ENCODE measurements around the gene DPP10. TPM values are rescaled to one million over a fixed set of nuclear protein-coding genes. Genes with fewer than 3 reads are reported as not detected.

DPP10 gene
- total RNA-seq, 1 experiment from 2014 or later: not detected

DNA sequence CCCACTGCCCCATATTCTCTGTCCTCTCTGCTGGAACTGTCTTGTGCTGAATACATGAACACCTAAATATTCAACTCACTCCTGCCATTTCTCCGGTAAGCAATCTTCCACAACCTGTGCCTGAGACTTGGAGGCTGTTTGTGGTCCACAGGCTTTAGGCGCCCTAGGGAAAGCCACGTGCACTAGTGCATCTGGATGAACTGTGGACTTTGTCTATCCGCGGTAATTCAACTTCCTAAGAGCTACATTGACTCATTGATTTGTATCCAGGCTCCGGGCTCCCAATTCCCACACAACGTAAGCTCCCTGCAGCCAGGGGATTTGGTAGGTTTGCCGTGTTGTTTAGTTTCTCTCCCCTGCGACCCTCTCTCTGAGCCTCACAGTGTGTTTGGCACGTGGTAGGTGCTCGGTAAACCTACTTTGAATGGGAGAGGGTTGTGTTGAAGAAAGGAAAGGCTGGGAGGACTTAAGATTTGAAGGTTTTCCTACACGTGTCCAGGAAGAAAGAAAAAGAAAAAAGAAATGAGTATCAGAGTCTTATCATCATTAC lies 718.2 kb downstream of the DPP10 start:
- DNase-seq (ENCODE audit: low read depth): no peak

DNA sequence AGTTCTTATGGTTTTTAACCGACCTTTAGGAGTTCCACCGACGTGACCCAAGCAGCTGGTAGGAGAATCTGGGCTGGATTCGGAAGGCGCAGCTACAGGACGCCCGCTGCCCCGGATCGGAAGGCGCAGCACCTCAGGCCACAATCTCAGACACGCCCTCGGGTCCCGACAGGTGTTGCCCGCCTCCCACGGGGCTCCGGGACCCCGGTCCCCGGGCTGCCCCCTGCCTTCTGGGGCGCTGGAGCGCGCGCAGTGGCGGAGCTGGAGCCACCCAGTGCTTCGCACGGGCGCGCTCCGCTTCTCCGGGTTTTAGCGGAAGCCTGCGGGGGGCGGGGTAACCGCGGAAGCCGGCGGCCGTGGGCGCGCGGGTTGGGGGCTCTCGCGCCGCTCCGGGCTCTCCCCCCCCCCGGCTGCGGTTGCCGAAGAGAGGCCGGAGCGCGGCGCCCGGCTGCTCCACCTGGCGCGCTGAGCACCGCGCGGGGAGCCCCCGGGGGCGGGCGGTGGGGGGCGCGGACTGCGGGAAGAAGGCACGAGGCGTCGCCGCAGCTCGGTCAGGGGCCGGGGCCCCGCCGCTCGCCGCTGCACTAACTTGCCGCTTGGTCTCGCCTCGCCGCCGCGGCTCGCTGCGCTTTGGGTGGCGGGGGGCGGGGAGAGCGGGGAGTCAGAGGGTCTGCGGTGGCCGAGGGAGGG lies 718.8 kb downstream of the DPP10 start:
- DNase-seq (ENCODE audit: low read depth): no peak

DNA sequence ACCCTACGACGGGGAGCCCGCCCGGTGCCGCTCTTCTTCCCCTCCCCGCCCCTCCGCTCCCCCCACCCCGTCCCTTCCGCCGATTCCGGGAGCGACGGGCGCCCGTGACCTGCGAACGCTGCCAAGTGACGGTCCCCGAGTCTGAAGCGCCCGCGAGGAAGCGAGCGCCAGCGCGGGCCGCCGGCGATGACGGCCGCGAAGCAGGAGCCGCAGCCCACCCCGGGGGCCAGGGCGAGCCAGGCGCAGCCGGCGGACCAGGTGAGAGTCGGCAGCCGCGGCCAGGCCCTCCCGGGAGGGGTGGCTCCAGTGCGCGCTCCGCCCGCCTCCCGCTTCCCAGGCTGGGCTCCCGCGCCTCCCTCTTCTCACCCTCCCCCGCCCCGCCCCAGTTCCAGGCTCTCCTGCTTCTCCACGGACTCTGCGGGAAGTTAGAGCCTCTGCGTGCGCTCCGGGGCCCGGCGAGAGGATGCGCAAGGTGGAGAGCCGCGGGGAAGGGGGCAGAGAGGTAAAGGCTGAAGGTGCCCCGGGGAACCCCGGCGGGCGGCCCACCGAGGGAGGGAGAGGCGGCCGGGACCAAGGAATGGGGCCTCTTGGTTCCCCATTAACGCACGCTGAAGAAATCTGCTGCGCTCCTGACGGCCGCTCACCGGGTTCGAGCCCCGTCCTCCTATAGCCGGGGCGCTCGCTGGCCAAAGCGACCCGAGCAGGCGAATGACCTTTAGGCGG lies 719.5 kb downstream of the DPP10 start:
- no peak for DNase-seq (ENCODE audit: low read depth)

DNA sequence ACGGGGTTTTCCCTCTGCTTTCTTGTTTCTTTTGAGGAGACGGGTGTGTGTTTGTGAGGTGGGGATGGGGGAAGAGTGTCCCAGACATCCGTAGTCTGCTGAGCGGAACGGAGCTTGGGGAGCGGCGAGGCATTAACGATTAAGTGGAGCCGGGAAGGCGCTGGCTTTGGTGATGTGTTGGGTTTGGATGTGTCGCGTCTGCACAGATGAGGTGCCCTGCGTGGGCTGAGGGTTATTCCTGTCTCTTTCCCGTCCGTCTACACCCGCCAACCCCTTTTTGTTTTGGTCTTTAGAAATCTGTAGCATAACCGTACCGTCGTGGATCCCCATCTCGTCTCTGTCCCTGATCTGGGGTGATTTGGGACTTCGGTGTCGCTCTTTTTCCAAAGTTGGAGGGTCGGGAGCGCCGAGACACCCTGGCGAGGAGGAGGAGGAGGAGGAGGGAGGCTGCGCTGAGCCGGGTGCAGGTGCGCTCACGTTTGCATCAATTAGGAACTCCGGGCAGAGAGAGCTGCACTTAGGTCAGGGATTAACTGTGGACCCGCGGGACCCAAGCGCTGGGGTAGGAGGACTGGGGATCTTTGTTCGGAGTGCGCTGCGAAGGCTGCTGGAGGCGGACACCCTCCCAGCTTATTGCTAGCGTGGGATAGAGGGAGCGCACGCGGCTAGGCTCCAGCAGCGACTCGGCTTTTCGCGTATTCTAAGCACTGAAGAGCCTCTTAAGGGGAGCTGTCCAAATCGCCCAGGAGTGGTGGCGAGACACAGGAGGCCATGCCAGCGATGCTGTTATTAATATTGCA lies 720.3 kb downstream of the DPP10 start:
- no peak for DNase-seq (ENCODE audit: low read depth)

DNA sequence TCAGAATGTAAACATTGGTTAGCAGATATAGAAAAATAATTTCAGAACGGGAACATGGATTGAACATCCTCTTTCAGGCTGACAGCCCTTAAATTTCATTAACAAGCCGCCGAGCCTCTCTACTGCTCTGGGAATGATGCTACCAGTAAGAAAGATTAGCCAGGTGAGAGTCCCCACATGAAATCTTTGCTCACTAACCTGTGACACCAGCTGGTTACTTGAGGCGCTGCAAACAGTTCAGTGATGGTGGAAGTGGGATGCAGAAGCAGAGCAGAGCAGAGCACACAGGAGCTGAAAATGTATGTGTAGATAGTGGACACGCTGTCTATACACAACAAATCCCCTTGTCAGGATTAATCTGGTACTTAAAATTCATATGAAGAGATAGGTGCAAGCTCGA lies 721.1 kb downstream of the DPP10 start:
- no peak for DNase-seq (ENCODE audit: low read depth)

DNA sequence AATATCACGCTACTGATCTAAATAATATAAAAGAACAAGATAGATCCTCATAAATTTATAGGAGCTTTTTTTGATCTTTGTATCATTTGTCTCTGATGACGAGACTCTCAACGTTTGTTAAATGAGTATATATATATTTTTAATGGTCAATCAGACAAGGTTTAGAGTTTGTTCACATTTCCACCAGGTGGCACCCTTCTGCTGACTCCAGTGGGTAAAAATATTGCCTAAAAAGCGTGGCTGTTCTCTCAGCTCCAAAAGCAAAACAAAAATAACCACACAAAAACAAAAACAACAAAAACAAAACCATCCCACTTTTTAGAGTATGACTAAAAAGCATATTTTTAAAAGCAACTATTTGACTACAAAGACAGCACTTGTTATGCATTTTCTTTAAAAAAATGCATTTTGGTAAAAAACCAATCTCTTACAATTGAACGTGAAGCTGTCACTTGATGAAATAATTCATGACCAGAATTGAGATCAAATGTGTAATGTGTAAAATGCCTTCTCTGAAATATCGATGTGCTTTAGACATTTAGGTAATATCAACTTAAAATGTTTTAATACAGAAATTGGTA lies 723.2 kb downstream of the DPP10 start:
- peak; percentile 17 for DNase-seq (ENCODE audit: low read depth)

DNA sequence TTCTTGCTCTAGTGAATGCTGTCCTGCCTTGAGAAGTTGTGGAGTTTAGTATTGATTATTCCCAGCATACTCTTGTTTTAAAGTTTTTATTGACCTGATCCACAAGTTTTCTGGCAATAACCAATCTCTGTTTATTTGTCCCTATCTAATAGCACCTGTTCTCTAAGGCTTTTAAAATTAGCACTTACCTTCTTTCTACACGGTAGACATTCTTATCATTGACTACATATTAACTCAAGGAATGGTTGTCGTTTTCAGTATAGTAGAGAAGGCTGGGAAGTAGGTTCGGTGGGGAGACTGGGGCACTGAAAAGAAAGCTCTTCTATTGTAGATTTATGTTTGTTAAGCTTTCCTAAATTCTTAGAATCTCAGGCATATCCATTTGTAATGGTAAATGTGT lies 726.0 kb downstream of the DPP10 start:
- DNase-seq (ENCODE audit: low read depth): no peak

DNA sequence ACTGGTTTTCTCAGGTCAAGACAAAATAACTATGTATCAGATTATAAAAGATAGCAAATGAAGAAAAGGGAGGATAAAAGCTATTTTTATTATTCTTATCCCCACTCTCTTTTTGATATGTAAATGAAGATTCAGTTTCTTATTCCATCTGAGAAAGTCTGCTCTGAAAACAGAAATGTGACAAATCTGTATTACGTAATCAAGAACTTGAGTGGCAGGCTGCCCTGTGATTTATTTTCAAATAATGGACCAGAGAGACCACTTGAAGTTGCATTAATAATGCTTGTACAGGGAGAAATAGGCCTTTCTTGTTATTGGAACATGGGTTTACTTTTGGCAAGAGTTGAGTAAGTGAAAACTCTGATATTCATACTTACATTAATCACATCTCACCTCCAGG lies 727.4 kb downstream of the DPP10 start:
- DNase-seq (ENCODE audit: low read depth): no peak

DNA sequence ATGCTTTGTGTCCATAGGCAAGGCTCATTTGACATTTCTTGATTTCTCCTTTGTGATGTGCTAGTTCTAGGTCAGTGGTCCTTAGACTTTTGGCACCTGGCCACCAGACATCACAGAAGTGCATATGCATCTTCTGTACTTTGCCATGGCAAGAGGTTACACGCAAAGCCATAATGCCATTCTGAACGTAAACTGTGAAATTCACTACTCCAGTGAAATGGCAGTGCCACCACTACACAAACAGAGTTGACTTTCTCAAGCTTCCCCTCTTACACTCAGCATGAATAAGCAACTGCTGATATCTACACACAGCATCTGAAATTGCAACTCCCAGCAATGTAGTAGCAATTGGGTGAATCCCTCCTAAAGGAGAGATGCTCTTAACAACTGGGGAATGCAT lies 729.3 kb downstream of the DPP10 start:
- no peak for DNase-seq (ENCODE audit: low read depth)

DNA sequence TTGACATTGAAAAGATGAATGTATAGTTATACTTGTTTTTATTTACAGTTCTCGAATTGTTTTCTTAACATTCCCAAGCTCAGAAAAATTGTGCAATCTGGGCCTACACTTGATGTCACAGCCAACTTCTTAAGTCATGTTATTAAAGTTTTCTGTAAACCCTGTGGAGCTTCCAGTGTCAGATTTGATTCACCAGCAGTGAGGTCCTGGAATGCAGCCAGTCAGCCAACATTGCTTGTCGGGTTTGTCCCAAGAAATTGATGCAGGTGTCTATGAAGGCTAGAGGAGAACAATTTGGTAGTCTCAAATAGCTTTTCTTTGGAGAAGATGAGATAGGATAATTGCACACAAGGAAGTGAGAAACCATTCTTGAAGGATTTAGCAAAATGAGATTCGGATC lies 732.2 kb downstream of the DPP10 start:
- no peak for DNase-seq (ENCODE audit: low read depth)

DNA sequence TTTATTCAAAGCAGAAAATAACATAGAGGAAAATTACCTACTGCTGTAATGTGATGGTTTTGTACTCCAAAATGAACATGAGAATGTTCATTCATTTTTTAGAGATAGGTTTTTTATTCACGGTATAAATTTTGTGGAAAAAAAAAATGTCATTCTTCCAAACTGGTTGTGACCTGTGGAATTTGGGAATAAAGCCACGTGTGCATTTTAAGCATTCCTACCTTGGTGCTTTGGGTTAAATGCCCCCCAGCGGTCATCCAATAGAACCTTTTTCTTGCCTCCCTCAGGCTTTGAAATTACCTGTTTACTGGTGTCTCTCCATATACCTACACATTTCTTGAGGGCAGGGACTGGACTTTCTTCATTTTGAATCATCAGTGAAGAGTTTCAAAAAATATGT lies 740.7 kb downstream of the DPP10 start:
- DNase-seq (ENCODE audit: low read depth): no peak

DNA sequence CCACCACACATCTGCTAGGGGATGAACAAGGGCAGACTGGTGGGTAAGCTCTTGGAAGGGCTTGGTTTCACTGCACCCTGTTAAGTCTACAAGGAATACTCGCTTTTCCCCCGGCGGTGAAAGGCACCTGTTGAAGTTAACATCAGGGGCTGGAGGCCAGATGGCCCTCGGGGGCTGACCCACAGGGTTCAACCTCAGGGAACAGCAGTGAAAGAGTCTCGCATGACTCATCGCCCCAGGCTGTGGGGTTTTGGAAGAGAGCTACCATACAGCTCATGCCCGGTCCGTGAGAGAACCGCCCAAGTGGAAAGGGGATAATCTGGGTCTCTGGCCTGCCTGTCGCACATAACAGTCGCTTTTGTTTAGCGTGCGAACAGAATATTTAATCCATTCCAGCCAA lies 748.0 kb downstream of the DPP10 start:
- DNase-seq (ENCODE audit: low read depth): no peak

DNA sequence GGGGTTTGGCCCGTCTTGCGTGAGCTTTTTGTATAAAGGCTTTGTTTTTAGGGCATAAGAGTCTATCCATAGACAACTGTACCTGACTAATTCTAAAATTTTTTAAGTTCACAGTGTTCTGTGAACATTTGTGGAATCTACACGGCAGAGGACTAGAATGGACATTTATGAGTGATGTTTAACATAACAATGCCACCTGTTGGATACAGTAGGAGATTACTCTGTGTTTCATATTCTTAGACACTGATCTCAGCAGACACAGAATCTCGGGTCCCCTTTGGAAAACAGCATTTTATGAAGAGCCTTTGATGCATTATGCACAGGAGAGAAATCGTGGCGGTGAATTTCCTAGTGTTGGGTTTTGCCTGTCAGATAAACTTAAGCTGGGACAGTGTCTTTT lies 752.2 kb downstream of the DPP10 start:
- no peak for DNase-seq (ENCODE audit: low read depth)

DNA sequence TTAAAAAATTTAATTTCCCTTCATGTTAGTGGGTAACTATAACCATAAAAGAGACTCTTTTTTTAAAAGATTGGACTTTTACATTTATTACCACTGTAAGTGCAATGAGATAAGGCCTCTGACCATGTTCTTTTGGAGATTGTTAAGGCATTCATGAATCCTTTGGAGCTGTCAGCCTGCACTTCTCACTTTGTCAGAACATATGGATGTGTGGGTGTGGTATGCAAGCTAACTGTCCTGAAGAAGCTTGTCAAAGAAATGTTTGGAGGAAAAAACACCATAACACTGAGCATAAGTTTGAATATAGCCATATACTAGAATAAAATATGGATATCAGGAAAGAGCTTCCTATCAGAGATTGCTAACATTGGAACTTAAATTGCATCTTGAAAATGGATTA lies 754.1 kb downstream of the DPP10 start:
- DNase-seq (ENCODE audit: low read depth): no peak

DNA sequence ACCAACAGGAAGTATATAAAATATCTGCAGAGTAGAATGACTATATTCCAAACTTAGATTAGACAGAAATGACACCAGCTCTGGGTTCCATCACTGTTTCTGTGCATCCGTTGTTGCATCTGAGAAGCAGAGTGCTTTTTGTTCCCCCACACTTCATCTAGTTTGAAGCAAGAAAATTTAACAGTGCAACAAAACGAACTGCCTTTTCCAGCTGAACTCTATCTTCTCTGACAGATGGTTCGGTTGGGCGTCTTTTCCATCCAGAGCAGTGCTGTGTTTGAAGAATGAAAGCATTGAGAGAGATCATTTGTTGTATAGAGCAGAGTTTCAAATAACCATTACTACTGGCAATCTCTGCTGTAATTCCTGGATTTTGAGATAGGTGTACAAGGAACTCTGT lies 757.5 kb downstream of the DPP10 start:
- DNase-seq (ENCODE audit: low read depth): no peak

DNA sequence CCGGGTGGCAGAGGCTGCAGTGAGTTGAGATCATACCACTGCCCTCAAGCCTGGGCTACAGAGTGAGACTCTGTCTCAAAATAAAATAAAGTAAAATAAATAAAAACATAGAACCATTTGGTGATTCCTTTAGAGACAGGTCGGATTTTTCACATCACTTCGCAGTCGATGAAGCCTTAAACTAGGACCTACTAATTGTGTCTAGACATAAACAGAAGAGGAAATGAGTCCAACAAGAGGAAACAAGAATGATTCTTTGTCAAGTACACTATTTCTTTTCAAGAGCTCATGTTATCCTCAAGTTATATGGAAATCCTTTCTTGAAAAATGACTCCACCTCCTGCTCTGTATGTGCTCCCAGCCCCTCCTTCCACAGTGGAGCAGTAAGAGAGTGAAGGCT lies 758.9 kb downstream of the DPP10 start:
- no peak for DNase-seq (ENCODE audit: low read depth)

DNA sequence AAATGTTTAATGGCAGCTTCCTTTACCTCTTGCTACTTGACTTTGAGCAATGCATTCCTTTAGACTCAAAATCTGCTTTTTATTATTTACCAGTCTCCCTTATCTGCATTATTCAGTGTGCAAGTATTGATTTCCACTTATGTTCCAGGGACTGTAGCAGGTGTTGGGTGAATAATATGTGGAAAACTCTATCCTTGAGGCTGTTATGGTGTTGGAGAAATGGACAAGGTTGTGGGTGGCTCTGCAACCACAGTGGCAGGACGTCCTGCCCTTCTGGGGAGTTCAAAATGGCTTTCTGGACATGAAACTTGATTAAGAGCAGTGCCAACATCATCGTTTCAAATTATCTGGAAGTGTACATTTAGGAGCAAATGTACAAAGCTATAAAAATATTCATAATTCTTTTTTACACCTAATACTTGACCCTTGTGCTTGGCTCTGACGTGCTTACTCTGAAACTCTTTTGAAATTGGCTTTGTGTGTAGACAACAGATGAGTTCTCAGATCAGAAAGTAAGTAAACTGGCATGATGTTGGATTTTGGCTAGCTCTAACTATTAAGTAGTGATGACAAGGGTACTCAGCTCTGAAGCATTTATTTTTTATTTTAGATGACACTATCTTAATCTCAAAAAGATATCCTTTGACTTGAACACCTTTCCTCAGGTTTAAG lies 766.2 kb downstream of the DPP10 start:
- DNase-seq (ENCODE audit: low read depth): no peak

DNA sequence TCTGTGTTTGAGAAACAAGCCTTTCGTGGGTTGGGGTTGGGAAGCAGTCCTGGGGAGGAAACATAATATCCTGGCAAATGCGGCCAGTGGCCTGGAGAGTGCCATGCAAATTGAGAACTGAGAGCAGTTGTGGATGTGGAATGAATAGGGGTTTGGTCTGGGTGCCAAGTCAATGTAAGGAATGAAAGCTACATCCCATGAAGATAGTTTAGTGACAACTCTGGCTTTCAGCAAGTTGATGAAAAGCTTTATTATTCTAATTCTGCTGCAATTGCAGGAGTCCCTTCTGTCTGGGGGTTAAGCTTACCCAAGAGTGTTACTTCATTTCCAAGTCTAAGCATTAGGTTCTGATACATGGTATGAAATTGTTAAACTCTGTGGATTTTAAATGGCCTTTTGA lies 771.6 kb downstream of the DPP10 start:
- no peak for DNase-seq (ENCODE audit: low read depth)

DNA sequence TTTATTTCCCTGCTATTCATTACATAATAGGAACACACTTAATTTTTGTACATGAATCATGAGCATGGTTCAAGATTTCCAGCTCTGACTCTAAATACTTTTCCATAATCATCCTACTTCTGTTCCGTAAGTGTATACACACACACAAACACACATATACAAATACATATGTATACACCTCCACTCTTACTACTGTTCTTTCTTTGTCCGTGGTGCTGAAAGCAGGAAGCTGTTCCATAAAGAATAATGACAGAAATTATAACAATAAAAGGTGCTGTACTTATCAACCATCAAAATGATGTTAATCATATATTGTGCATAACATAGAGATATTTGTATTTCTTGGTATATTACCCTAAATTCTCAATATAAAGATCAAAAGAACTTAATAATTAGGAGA lies 776.9 kb downstream of the DPP10 start:
- no peak for DNase-seq (ENCODE audit: low read depth)

DNA sequence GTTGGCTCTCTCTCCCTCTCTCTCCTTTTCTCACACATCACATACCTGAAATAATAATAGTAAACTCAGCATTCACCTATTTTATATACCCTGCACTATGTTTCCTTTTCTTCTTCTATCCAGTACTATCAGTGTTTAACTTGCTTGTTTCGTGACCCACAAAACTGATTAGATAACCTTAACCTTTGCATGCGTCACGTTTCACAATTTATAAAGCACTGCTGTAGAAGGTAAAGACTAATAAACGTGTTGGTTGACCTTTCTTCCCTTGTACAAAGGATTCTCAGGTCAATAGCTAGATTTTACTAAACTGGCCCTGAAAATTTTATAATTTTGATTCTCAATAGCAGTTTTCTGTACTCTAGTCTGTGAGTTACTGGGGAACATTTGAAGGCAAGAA lies 791.7 kb downstream of the DPP10 start:
- DNase-seq (ENCODE audit: low read depth): no peak

DNA sequence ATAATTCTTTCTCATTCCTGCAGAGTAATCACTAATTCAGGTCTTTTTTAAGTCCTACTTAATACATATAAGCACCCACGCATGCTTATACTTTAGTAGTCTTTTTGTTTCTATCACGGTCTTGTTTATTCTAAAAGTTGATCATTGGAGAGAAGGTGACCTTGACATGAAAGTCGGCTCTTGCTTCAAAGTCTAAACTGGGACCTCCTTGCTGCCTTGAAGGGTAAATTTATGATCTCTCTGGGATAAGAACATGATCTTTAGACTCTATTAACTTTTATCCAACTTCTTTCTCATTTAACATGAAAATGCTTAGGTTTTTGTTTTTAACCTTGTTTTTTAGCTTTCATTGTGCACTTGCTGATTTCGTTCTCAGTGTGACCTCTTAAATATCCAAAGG lies 792.3 kb downstream of the DPP10 start:
- no peak for DNase-seq (ENCODE audit: low read depth)

DNA sequence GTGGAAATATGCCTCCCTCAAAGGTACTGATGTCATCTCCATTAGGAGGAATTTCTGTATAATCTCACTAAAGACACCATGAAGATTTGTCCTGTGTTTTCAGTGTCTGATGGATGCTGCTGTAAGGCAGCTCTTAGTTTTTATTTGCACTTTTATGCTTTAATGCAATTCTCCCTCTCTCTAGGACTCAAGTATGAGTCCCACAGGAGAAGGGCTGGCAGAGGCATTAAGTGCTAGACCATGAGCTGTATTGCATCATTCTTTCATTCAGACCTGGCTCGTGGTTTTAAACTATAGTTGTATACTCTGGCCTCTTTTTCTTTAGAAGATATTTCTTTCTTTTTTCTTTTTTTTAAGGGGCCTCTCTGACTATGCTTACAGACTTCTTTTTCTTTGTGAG lies 805.6 kb downstream of the DPP10 start:
- DNase-seq (ENCODE audit: low read depth): no peak

All from M059J (cell line).